Germinal center (tissue), 1 donor: ENCODE data around the gene NKTR.

ENCODE experiments used
- DNase-seq: peaks from one replicate; pipeline ENCODE4 v3.0.0; 2012; ENCODE audit warnings: mixed read lengths, low spot score

The NKTR gene

GRCh38 chr3:42649783-42650182 is 49.3 kb downstream of the NKTR start:
- no peak for DNase-seq

- no peak for DNase-seq
Measured at GRCh38 chr3:42651248-42652091, 51.0 kb downstream of the NKTR start.

GRCh38 chr3:42652251-42652610 is 51.7 kb downstream of the NKTR start:
- DNase-seq = no peak

- DNase-seq = peak; percentile 44
Measured at GRCh38 chr3:42652611-42653302, 52.3 kb downstream of the NKTR start.

GRCh38 chr3:42653303-42653559 is 52.7 kb downstream of the NKTR start:
- no peak for DNase-seq

GRCh38 chr3:42653560-42654330 is 53.3 kb downstream of the NKTR start, which contains the start of gene ZBTB47:
TSS of gene ZBTB47 (plus strand) at chr3:42653697. CDS start at chr3:42658356, 4,659 bp downstream.
- DNase-seq = peak; percentile 30

- DNase-seq = peak; percentile 31
Measured at GRCh38 chr3:42654331-42655201, 54.1 kb downstream of the NKTR start.

GRCh38 chr3:42655331-42655888 is 54.9 kb downstream of the NKTR start:
- no peak for DNase-seq

- no peak for DNase-seq
Measured at GRCh38 chr3:42655980-42656679, 55.6 kb downstream of the NKTR start.

- DNase-seq = no peak
Measured at GRCh38 chr3:42656680-42657610, 56.5 kb downstream of the NKTR start.

GRCh38 chr3:42657675-42658074 is 57.2 kb downstream of the NKTR start:
- no peak for DNase-seq

- no peak for DNase-seq
Measured at GRCh38 chr3:42658091-42658770, 57.7 kb downstream of the NKTR start.

- DNase-seq = no peak
Measured at GRCh38 chr3:42658771-42659390, 58.4 kb downstream of the NKTR start.

GRCh38 chr3:42659451-42660130 is 59.1 kb downstream of the NKTR start:
- no peak for DNase-seq

GRCh38 chr3:42660131-42660715 is 59.7 kb downstream of the NKTR start:
- DNase-seq = no peak

GRCh38 chr3:42660898-42661297 is 60.4 kb downstream of the NKTR start:
- DNase-seq = peak; percentile 34

GRCh38 chr3:42661593-42662022 is 61.1 kb downstream of the NKTR start:
- DNase-seq = no peak
